Rectal smooth muscle tissue (tissue), 1 donor: ENCODE measurements around the gene ZSWIM8.

Experiments
- H3K27ac ChIP-seq: one replicate; pipeline ENCODE4 v1.7.0; 2013; ENCODE audit warnings: low read depth, low read length, inconsistent platforms
- H3K27me3 ChIP-seq: one replicate; pipeline ENCODE4 v1.7.0; 2013; ENCODE audit warnings: low read length; ENCODE audit not compliant: control insufficient read depth, insufficient read depth
- H3K36me3 ChIP-seq: one replicate; pipeline ENCODE4 v1.7.0; 2013; ENCODE audit warnings: low read length; ENCODE audit not compliant: control insufficient read depth, insufficient read depth
- H3K4me1 ChIP-seq: one replicate; pipeline ENCODE4 v1.7.0; 2013; ENCODE audit warnings: low read length; ENCODE audit not compliant: control insufficient read depth, insufficient read depth
- H3K4me3 ChIP-seq: one replicate; pipeline ENCODE4 v1.7.0; 2013; ENCODE audit warnings: low read length
- H3K9ac ChIP-seq: one replicate; pipeline ENCODE4 v1.7.0; 2013; ENCODE audit warnings: low read length

ZSWIM8 gene

GRCh38 chr10:73836427-73836980 lies 51.1 kb downstream of the ZSWIM8 start:
- Histone ChIP-seq H3K27me3 (no peaks in the 10 kb centered on the region), H3K4me1 (no peaks in the 10 kb centered on the region), H3K9ac (no peak overlapping the region), H3K4me3 (no peak overlapping the region), H3K27ac (no peak overlapping the region), H3K36me3 (peaks cover 46% of the 10 kb centered on the region)

- H3K9ac ChIP-seq, result no peak overlapping the region
- no peaks in the 10 kb centered on the region for H3K4me1 ChIP-seq
- H3K27me3 ChIP-seq, result no peaks in the 10 kb centered on the region
- peak overlapping the region; percentile 53 for H3K27ac ChIP-seq
- peaks cover 48% of the 10 kb centered on the region for H3K36me3 ChIP-seq
- no peak overlapping the region for H3K4me3 ChIP-seq
Measured at GRCh38 chr10:73837072-73837471, 51.7 kb downstream of the ZSWIM8 start.

- Histone ChIP-seq H3K27ac (no peak overlapping the region), H3K4me3 (no peak overlapping the region), H3K9ac (no peak overlapping the region), H3K4me1 (no peaks in the 10 kb centered on the region), H3K36me3 (peaks cover 57% of the 10 kb centered on the region), H3K27me3 (no peaks in the 10 kb centered on the region)
Measured at GRCh38 chr10:73838008-73838567, 52.7 kb downstream of the ZSWIM8 start.

GRCh38 chr10:73838827-73839226 lies 53.4 kb downstream of the ZSWIM8 start:
- no peak overlapping the region for H3K27ac ChIP-seq
- H3K4me3 ChIP-seq, result no peak overlapping the region
- no peak overlapping the region for H3K9ac ChIP-seq
- peaks cover 63% of the 10 kb centered on the region for H3K36me3 ChIP-seq
- no peaks in the 10 kb centered on the region for H3K4me1 ChIP-seq
- H3K27me3 ChIP-seq, result no peaks in the 10 kb centered on the region

GRCh38 chr10:73839276-73839966 lies 54.0 kb downstream of the ZSWIM8 start:
- H3K4me3 ChIP-seq, result no peak overlapping the region
- no peaks in the 10 kb centered on the region for H3K4me1 ChIP-seq
- no peaks in the 10 kb centered on the region for H3K27me3 ChIP-seq
- peaks cover 63% of the 10 kb centered on the region for H3K36me3 ChIP-seq
- no peak overlapping the region for H3K9ac ChIP-seq
- H3K27ac ChIP-seq, result no peak overlapping the region

GRCh38 chr10:73840056-73840402 lies 54.6 kb downstream of the ZSWIM8 start:
- Histone ChIP-seq H3K36me3 (peaks cover 60% of the 10 kb centered on the region), H3K9ac (no peak overlapping the region), H3K27ac (no peak overlapping the region), H3K4me1 (no peaks in the 10 kb centered on the region), H3K4me3 (no peak overlapping the region), H3K27me3 (no peaks in the 10 kb centered on the region)

- peaks cover 60% of the 10 kb centered on the region for H3K36me3 ChIP-seq
- H3K4me1 ChIP-seq, result no peaks in the 10 kb centered on the region
- H3K4me3 ChIP-seq, result no peak overlapping the region
- no peak overlapping the region for H3K9ac ChIP-seq
- no peaks in the 10 kb centered on the region for H3K27me3 ChIP-seq
- no peak overlapping the region for H3K27ac ChIP-seq
Measured at GRCh38 chr10:73840403-73841060, 55.1 kb downstream of the ZSWIM8 start.

GRCh38 chr10:73841061-73841421 lies 55.6 kb downstream of the ZSWIM8 start:
- Histone ChIP-seq H3K4me3 (no peak overlapping the region), H3K27ac (no peak overlapping the region), H3K27me3 (no peaks in the 10 kb centered on the region), H3K4me1 (no peaks in the 10 kb centered on the region), H3K36me3 (peaks cover 59% of the 10 kb centered on the region), H3K9ac (no peak overlapping the region)

- Histone ChIP-seq H3K4me3 (no peak overlapping the region), H3K27me3 (no peaks in the 10 kb centered on the region), H3K4me1 (no peaks in the 10 kb centered on the region), H3K36me3 (peaks cover 61% of the 10 kb centered on the region), H3K9ac (no peak overlapping the region), H3K27ac (no peak overlapping the region)
Measured at GRCh38 chr10:73841526-73842285, 56.3 kb downstream of the ZSWIM8 start.

GRCh38 chr10:73842349-73842748 lies 56.9 kb downstream of the ZSWIM8 start:
- Histone ChIP-seq H3K36me3 (peaks cover 62% of the 10 kb centered on the region), H3K27ac (no peak overlapping the region), H3K4me1 (no peaks in the 10 kb centered on the region), H3K27me3 (no peaks in the 10 kb centered on the region), H3K9ac (no peak overlapping the region), H3K4me3 (no peak overlapping the region)

- H3K9ac ChIP-seq, result no peak overlapping the region
- no peak overlapping the region for H3K27ac ChIP-seq
- H3K4me1 ChIP-seq, result no peaks in the 10 kb centered on the region
- no peak overlapping the region for H3K4me3 ChIP-seq
- H3K27me3 ChIP-seq, result no peaks in the 10 kb centered on the region
- H3K36me3 ChIP-seq, result peaks cover 61% of the 10 kb centered on the region
Measured at GRCh38 chr10:73843261-73843660, 57.9 kb downstream of the ZSWIM8 start.

GRCh38 chr10:73847031-73847430 lies 61.6 kb downstream of the ZSWIM8 start:
- H3K36me3 ChIP-seq, result peaks cover 44% of the 10 kb centered on the region
- no peaks in the 10 kb centered on the region for H3K27me3 ChIP-seq
- no peak overlapping the region for H3K27ac ChIP-seq
- peaks cover 23% of the 10 kb centered on the region for H3K4me1 ChIP-seq
- H3K9ac ChIP-seq, result no peak overlapping the region
- no peak overlapping the region for H3K4me3 ChIP-seq
